GM19463 (cell line): ENCODE measurements around the gene KIFC1.
A peak's percentile ranks its signal among the peaks of the same experiment; 100 is the strongest.
"Not testable (repeated sequence)": the region's sequence is repeated elsewhere in the genome, so short reads cannot be mapped to it uniquely, and the experiment has no call there.

Experiments
- ATAC-seq: cut with Tn5 transposase; IDR thresholded peaks from one replicate; pipeline ENCODE4 v1.9.1; 2021; ENCODE audit warnings: mild to moderate bottlenecking, moderate library complexity; ENCODE audit not compliant: unreplicated experiment

The KIFC1 gene

GRCh38 chr6:33391278-33391921, at the start of gene KIFC1:
Gene KIFC1 (plus strand): TSS chr6:33391823. CDS start chr6:33391986, 163 bp downstream.
- peak; percentile 85 for ATAC-seq

GRCh38 chr6:33343606-33343952, 48.0 kb upstream of the KIFC1 start:
- not testable (repeated sequence) for ATAC-seq

- ATAC-seq, result no peak
Observed at GRCh38 chr6:33343953-33344611, 47.5 kb upstream of the KIFC1 start.

GRCh38 chr6:33344701-33345697, 46.6 kb upstream of the KIFC1 start:
- ATAC-seq, result no peak

GRCh38 chr6:33346972-33347371, 44.7 kb upstream of the KIFC1 start:
- not testable (repeated sequence) for ATAC-seq

- no peak for ATAC-seq
Observed at GRCh38 chr6:33347816-33348215, 43.8 kb upstream of the KIFC1 start.

GRCh38 chr6:33355860-33356259, 35.8 kb upstream of the KIFC1 start:
- not testable (repeated sequence) for ATAC-seq

GRCh38 chr6:33356295-33356694, 35.3 kb upstream of the KIFC1 start:
- no peak for ATAC-seq

- ATAC-seq, result not testable (repeated sequence)
Observed at GRCh38 chr6:33357160-33357871, 34.3 kb upstream of the KIFC1 start.

GRCh38 chr6:33359331-33359730, 32.3 kb upstream of the KIFC1 start:
- no peak for ATAC-seq

- not testable (repeated sequence) for ATAC-seq
Observed at GRCh38 chr6:33363486-33363885, 28.1 kb upstream of the KIFC1 start.

- not testable (repeated sequence) for ATAC-seq
Observed at GRCh38 chr6:33364475-33365205, 27.0 kb upstream of the KIFC1 start.

- not testable (repeated sequence) for ATAC-seq
Observed at GRCh38 chr6:33365206-33365971, 26.2 kb upstream of the KIFC1 start.

- no peak for ATAC-seq
Observed at GRCh38 chr6:33367009-33367714, 24.5 kb upstream of the KIFC1 start.

- not testable (repeated sequence) for ATAC-seq
Observed at GRCh38 chr6:33367715-33368025, 24.0 kb upstream of the KIFC1 start.

GRCh38 chr6:33371901-33372300, 19.7 kb upstream of the KIFC1 start:
- ATAC-seq, result not testable (repeated sequence)

- no peak for ATAC-seq
Observed at GRCh38 chr6:33372526-33373123, 19.0 kb upstream of the KIFC1 start.
